GM12875 (cell line): Measurements from ENCODE around the gene KLK8.
"Not testable (repeated sequence)": the region's sequence is repeated elsewhere in the genome, so short reads cannot be mapped to it uniquely, and the experiment has no call there.

Source experiments
- H3K4me3 ChIP-seq: one replicate; pipeline ENCODE4 v1.5.1; 2011; ENCODE audit warnings: low read depth, low read length, control low read depth
- TF ChIP-seq, protein P1 (sequence below): IDR thresholded peaks from 2 replicates; pipeline ENCODE4 v1.5.1; 2011; ENCODE audit warnings: low read depth, mild to moderate bottlenecking, control low read depth, inconsistent platforms, low read length, moderate library complexity, borderline replicate concordance; ENCODE audit not compliant: insufficient read depth

KLK8 gene

DNA sequence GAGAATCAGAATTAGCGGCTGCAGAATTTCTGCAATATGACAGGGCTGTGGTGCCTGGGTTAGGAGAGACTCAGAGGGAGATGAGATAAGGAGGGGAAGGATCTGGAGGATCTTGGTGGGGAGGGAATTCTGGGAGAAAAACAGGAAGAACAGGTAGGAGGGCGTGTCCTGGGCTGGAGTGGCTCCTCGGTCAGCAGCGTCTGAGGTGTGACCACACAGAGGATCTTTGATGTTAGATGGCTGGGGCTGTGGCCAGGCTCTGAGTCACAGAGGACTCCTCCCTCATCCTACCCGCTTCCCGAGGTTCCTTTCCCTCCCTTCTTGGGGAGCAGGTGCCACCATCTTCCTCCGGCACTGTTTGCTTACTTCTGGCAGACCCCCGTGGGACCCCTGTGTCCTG lies 25.6 kb downstream of the KLK8 start:
- TF ChIP-seq, protein P1, sequence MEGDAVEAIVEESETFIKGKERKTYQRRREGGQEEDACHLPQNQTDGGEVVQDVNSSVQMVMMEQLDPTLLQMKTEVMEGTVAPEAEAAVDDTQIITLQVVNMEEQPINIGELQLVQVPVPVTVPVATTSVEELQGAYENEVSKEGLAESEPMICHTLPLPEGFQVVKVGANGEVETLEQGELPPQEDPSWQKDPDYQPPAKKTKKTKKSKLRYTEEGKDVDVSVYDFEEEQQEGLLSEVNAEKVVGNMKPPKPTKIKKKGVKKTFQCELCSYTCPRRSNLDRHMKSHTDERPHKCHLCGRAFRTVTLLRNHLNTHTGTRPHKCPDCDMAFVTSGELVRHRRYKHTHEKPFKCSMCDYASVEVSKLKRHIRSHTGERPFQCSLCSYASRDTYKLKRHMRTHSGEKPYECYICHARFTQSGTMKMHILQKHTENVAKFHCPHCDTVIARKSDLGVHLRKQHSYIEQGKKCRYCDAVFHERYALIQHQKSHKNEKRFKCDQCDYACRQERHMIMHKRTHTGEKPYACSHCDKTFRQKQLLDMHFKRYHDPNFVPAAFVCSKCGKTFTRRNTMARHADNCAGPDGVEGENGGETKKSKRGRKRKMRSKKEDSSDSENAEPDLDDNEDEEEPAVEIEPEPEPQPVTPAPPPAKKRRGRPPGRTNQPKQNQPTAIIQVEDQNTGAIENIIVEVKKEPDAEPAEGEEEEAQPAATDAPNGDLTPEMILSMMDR: no peak

DNA sequence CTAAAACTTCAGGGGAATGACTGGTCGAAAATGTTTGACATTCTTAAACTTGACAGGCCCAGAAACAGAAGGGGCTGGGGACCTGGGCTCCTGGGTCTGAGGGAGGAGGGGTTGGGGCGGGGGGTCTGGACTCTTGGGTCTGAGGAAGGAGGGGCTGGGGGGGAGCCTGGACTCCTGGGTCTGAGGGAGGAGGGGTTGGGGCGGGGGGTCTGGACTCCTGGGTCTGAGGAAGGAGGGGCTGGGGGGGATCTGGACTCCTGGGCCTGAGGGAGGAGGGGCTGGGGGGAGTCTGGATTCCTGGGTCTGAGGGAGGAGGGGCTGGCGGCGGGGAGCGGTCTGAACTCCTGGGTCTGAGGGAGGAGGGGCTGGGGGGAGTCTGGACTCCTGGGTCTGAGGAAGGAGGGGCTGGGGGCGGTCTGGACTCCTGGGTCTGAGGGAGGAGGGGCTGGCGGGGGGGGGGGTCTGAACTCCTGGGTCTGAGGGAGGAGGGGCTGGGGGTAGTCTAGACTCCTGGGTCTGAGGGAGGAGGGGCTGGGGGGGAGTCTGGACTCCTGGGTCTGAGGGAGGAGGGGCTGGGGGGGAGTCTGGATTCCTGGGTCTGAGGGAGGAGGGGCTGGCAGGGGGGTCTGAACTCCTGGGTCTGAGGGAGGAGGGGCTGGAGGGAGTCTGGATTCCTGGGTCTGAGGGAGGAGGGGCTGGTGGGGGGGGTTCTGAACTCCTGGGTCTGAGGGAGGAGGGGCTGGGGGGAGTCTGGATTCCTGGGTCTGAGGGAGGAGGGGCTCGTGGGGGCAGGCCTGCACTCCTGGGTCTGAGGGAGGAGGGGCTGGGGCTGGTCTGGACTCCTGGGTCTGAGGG lies 26.5 kb downstream of the KLK8 start:
- TF ChIP-seq, protein P1: no peak
- H3K4me3 ChIP-seq: no peak overlapping the region

More for the DNA sequence above, 25.6 kb downstream of the KLK8 start:
- no peak overlapping the region for H3K4me3 ChIP-seq

DNA sequence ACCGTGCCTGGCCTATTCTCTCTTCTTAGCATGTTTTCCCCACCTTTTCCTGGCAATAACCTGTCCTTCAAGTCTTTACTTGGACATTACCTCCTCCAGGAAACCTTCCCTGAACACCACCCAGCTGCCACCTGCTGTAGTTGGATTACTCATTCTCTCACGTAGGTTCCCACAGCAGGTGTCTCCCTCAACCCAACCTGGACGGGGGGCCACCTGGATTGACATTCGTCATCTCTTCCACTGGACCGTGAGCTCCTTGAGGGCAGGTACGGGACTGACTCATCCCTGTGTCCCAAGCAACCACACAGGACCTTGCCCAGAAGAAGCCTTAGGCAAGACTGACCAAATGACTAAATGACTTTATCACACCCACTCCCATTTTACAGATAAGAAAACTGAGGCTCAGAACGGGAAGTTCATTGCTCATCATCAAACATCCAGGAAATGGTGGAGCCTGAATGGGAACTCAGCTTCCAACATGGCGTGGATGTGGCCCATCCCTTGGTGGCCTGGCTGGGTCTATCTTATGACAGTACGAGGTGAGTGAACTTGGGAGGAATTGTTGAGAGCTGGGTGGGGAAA lies 28.5 kb downstream of the KLK8 start:
- no peak overlapping the region for H3K4me3 ChIP-seq
- TF ChIP-seq, protein P1: no peak

DNA sequence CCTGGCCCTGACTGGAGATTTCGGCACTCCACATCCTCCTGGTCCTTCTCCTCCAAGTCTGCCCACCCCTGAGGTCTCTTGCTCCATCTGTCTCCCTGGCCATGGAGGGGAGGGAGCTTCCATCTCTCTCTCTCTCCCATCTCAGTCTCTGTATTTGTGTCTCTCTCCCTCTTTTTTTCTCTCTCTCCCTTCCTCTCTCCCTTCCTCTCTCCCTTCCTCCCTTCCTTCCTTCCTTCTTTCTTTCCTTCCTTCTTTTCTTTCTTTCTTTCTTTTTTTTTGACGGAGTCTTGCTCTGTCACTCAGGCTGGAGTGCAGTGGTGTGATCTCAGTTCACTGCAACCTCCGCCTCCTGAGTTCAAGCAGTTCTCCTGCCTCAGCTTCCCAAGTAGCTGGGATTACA lies 31.6 kb downstream of the KLK8 start:
- H3K4me3 ChIP-seq: not testable (repeated sequence)

DNA sequence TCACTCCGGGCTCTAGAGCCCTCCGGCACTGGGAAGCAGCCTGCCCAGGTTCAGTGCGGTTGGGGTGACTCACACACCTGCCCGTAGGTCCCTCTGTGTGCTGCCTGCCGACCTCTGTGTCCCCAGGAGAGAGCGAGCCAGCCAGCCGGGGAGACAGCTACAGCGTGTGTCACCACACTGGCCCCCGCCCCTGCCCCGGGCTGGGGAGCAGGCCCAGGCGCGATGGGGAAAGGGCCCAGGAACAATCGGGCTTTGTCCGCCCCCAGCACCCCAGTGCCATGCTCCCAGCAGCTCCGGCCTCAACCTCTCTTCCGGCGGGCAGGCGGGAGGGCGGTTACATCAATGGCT lies 32.0 kb downstream of the KLK8 start, which contains the start of gene KLK6:
Gene KLK6, minus strand, starts transcription at position 179 of the 348 bp plus-strand sequence. CDS start 1,487 bp downstream, outside the sequence.
- H3K4me3 ChIP-seq: no peak within 1 kb of the TSS
- TF ChIP-seq, protein P1: no peak

DNA sequence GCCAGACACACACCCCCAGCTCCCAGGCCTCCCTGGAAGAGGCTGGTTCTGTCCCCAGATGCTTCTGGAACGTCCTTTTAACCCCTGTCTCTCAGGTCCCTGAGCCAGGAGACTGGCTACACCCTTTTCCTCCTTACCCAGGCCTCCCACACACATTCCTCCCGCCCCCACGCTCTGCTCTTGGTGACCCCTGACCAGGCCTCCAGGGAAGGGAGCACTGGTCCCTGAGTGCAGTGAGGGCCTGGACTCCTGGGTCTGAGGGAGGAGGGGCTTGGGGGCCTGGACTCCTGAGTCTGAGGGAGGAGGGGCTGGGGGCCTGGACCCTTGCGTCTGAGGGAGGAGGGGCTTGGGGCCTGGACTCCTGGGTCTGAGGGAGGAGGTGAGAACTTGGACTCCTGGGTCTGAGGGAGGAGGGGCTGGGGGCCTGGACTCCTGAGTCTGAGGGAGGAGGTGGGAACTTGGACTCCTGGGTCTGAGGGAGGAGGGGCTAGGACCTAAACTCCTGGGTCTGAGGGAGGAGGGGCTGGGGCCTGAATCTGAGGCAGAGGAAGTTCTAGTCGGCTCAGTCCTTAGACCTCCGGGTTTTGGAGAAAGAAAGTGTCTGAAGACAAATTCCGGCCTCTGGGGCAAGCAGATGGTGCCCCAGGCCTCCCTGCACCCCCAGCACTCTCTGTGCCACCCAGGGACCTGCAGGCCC lies 32.5 kb downstream of the KLK8 start:
- TF ChIP-seq, protein P1: no peak
- no peak overlapping the region for H3K4me3 ChIP-seq

DNA sequence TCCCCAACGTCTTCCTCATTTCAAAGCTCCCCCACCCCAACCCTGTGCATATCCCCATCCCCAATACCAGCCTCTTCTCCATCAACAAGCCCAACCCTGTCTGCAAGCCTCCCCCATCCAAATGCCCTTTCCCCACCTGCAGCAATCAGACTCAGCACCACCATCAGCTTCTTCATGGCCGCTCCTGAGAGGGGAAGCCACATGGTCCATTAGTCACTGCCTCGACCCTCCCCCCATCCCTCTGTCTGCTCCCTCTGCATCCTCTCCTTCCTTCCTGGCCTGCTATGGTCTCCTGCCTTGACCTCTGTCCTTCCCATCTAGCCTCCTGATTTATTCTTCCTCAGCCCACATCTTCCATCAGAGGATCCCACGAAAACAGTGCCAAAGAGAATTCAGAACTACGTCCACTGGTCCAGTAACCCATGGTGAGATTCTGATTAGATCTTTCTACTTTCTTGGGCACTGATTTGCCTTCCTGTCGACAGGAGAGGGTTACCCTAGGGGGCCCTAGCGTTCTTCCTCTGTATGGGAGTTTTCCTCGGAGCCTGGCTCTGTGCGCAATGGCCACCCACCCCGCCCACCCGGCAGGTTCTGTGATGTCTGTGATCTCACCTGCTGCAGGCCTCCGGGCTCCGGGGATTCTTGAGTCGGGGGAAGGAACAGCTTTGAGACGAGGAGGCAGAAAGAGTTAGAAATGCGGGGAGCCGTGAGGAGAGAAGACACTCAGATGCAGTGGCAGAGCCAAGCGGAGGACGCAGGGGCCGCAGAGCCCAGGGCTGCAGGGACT lies 33.3 kb downstream of the KLK8 start:
- TF ChIP-seq, protein P1: no peak
- H3K4me3 ChIP-seq: no peak overlapping the region
